ENCODE data around the gene B4GALNT3. TPM values are rescaled to one million over a fixed set of nuclear protein-coding genes. Genes with fewer than 3 reads are reported as not detected.

The B4GALNT3 gene
- total and polyA plus RNA-seq, 2 of the 13 experiments (the other 11 are each of a cell fraction or from before 2014, with no cell fraction given) = 3.2 to 4.4 TPM

- TF ChIP-seq XRCC5 (optimal IDR thresholded peaks at IDR 0.05; ENCODE audit: low read length) (no peak), EEA1 (CRISPR knock-in tag; IDR thresholded peaks at IDR 0.05; ENCODE audit: borderline replicate concordance) (no peak), TEAD2 (CRISPR knock-in tag; IDR thresholded peaks at IDR 0.05) (no peak), ZNF101 (CRISPR knock-in tag; IDR thresholded peaks at IDR 0.05; ENCODE audit: borderline replicate concordance, low read depth) (no peak), SAFB2 (CRISPR knock-in tag; IDR thresholded peaks at IDR 0.05; ENCODE audit: borderline replicate concordance, low read depth) (no peak), ZNF12 (CRISPR knock-in tag; IDR thresholded peaks at IDR 0.05) (no peak), ZNF615 (CRISPR knock-in tag; IDR thresholded peaks at IDR 0.05; ENCODE audit: borderline replicate concordance) (no peak), THAP8 (CRISPR knock-in tag; IDR thresholded peaks at IDR 0.05; ENCODE audit: borderline replicate concordance) (no peak), ZNF552 (CRISPR knock-in tag; IDR thresholded peaks at IDR 0.05; ENCODE audit: borderline replicate concordance) (no peak), MAFK (conservative IDR thresholded peaks at IDR 0.05 in 1 of 2, IDR thresholded peaks at IDR 0.05 in 1 of 2; ENCODE audit: low read length in 2 of 2) (no peak), ZNF720 (CRISPR knock-in tag; IDR thresholded peaks at IDR 0.05) (no peak), ZNF263 (CRISPR knock-in tag; IDR thresholded peaks at IDR 0.05) (no peak), ZNF772 (CRISPR knock-in tag; IDR thresholded peaks at IDR 0.05) (no peak), STAT5B (CRISPR knock-in tag; IDR thresholded peaks at IDR 0.05) (no peak)
- TF ChIP-seq, protein P1, sequence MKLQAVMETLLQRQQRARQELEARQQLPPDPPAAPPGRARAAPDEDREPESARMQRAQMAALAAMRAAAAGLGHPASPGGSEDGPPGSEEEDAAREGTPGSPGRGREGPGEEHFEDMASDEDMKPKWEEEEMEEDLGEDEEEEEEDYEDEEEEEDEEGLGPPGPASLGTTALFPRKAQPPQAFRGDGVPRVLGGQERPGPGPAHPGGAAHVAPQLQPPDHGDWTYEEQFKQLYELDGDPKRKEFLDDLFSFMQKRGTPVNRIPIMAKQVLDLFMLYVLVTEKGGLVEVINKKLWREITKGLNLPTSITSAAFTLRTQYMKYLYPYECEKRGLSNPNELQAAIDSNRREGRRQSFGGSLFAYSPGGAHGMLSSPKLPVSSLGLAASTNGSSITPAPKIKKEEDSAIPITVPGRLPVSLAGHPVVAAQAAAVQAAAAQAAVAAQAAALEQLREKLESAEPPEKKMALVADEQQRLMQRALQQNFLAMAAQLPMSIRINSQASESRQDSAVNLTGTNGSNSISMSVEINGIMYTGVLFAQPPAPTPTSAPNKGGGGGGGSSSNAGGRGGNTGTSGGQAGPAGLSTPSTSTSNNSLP (IDR thresholded peaks at IDR 0.05; ENCODE audit: low read depth, low read length) = no peak
- TF ChIP-seq, protein P2, sequence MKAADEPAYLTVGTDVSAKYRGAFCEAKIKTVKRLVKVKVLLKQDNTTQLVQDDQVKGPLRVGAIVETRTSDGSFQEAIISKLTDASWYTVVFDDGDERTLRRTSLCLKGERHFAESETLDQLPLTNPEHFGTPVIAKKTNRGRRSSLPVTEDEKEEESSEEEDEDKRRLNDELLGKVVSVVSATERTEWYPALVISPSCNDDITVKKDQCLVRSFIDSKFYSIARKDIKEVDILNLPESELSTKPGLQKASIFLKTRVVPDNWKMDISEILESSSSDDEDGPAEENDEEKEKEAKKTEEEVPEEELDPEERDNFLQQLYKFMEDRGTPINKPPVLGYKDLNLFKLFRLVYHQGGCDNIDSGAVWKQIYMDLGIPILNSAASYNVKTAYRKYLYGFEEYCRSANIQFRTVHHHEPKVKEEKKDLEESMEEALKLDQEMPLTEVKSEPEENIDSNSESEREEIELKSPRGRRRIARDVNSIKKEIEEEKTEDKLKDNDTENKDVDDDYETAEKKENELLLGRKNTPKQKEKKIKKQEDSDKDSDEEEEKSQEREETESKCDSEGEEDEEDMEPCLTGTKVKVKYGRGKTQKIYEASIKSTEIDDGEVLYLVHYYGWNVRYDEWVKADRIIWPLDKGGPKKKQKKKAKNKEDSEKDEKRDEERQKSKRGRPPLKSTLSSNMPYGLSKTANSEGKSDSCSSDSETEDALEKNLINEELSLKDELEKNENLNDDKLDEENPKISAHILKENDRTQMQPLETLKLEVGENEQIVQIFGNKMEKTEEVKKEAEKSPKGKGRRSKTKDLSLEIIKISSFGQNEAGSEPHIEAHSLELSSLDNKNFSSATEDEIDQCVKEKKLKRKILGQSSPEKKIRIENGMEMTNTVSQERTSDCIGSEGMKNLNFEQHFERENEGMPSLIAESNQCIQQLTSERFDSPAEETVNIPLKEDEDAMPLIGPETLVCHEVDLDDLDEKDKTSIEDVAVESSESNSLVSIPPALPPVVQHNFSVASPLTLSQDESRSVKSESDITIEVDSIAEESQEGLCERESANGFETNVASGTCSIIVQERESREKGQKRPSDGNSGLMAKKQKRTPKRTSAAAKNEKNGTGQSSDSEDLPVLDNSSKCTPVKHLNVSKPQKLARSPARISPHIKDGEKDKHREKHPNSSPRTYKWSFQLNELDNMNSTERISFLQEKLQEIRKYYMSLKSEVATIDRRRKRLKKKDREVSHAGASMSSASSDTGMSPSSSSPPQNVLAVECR (CRISPR knock-in tag; IDR thresholded peaks at IDR 0.05; ENCODE audit: borderline replicate concordance) = no peak
- no peak overlapping the region for H3K4me3 ChIP-seq (replicated peaks in 1 of 3; ENCODE audit: insufficient read depth in 1 of 3, low read depth in 2 of 3, low read length in 3 of 3)
- no peaks in the 10 kb centered on the region for H4K20me1 ChIP-seq (ENCODE audit: insufficient read depth, low read length)
- no peaks in the 10 kb centered on the region for H3K36me3 ChIP-seq (replicated peaks in 1 of 2; ENCODE audit: control insufficient read depth in 1 of 2, insufficient read depth in 2 of 2, low read length in 2 of 2)
- WGBS (ENCODE audit: low lambda C conversion rate) = 85% methylated on average over 4 of the region's 4 CpGs
- no peak overlapping the region for H2AFZ ChIP-seq (ENCODE audit: low read length)
- intact Hi-C loops (cut with micrococcal nuclease; ENCODE audit: unreplicated experiment) (no loop called here), in situ Hi-C loops (cut with HindIII; ENCODE audit: extremely low pct_ligation_motif_present, low pct_unique_long_range_greater_than_20kb) (no loop called here)
- no peaks in the 10 kb centered on the region for H3K9me3 ChIP-seq (ENCODE audit: low read length)
- ChIA-PET CTCF (ENCODE audit: low intra/inter-chr PET ratio, low total read pairs) (no interaction called here), POLR2A (no interaction called here)
- peaks cover 18% of the 10 kb centered on the region for H3K4me1 ChIP-seq (ENCODE audit: insufficient read depth, low read length)
- H3K4me2 ChIP-seq (ENCODE audit: low read depth, low read length) = no peak overlapping the region
- no peak for ATAC-seq
- no TSS peak for BruUV-seq (replicated peaks)
- FAIRE-seq = no peak
- H3K27ac ChIP-seq (ENCODE audit: extremely low read length, insufficient read depth, low read length) = no peak overlapping the region
- peaks cover 0 to 1% of the 10 kb centered on the region in 2 experiments; a peak in 1 of 5 replicates for H3K27me3 ChIP-seq (ENCODE audit: control insufficient read depth in 1 of 2, insufficient read depth in 2 of 2, low read length in 2 of 2)
- no peak overlapping the region for H3K9ac ChIP-seq (ENCODE audit: insufficient read depth, low read depth, low read length)
- DNase-seq (ENCODE audit: low spot score) = no peak
- H3K79me2 ChIP-seq (ENCODE audit: insufficient read depth, low read length) = no peaks in the 10 kb centered on the region
Measured at GRCh38 chr12:505221-505620, 45.5 kb downstream of the B4GALNT3 start.
